ENCODE measurements around the gene YDJC. TPM values are rescaled to one million over a fixed set of nuclear protein-coding genes. Genes with fewer than 3 reads are reported as not detected.

The YDJC gene
- total RNA-seq, 1 experiment from 2014 or later: 57.9 TPM

DNA sequence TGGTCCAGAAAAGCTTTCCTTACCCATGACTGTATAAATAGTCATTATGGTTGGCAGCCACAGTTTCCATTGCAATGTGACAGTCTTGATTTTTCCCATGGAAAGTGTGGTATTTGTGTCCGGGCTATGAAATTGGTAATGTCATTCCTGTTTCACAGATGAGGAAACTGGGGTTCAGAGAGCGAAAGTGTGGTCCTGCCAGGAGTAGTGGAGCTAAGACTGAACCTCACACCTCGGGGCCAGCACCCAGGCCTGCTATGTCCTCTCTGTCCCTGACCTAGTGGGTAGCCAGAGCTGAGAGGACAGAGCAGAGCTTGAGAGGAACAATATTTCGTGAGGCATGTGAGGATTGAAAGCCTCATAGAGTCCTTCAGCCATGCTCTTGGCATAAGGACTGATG lies 1.2 kb upstream of the YDJC start:
- H3K27ac Mint-ChIP-seq (ENCODE audit: unreplicated experiment): peak overlapping the region; percentile 71
- no peaks in the 10 kb centered on the region for H3K27me3 Mint-ChIP-seq (ENCODE audit: unreplicated experiment)
- peaks cover 44% of the 10 kb centered on the region for H3K36me3 Mint-ChIP-seq (ENCODE audit: insufficient read depth, unreplicated experiment)
- no peaks in the 10 kb centered on the region for H3K9me3 Mint-ChIP-seq (ENCODE audit: low read depth, unreplicated experiment)
- H3K4me3 Mint-ChIP-seq (ENCODE audit: low read depth, unreplicated experiment): no peak overlapping the region
- no peak for DNase-seq
- peaks cover 11% of the 10 kb centered on the region for H3K4me1 Mint-ChIP-seq (ENCODE audit: low read depth, unreplicated experiment)
- TF ChIP-seq, protein P1, sequence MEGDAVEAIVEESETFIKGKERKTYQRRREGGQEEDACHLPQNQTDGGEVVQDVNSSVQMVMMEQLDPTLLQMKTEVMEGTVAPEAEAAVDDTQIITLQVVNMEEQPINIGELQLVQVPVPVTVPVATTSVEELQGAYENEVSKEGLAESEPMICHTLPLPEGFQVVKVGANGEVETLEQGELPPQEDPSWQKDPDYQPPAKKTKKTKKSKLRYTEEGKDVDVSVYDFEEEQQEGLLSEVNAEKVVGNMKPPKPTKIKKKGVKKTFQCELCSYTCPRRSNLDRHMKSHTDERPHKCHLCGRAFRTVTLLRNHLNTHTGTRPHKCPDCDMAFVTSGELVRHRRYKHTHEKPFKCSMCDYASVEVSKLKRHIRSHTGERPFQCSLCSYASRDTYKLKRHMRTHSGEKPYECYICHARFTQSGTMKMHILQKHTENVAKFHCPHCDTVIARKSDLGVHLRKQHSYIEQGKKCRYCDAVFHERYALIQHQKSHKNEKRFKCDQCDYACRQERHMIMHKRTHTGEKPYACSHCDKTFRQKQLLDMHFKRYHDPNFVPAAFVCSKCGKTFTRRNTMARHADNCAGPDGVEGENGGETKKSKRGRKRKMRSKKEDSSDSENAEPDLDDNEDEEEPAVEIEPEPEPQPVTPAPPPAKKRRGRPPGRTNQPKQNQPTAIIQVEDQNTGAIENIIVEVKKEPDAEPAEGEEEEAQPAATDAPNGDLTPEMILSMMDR (IDR thresholded peaks at IDR 0.05; ENCODE audit: unreplicated experiment): no peak
- no TSS peak for BruUV-seq (replicated peaks)
- CTCF ChIA-PET: interaction anchor here (0.6 to 1.4 kb wide), 4 partner anchors 10 to 538 kb away, joined by 3 to 14 read pairs (median 4); partner anchors contain the start of gene SDF2L1
- intact Hi-C loops (cut with micrococcal nuclease; ENCODE audit: unreplicated experiment): no loop called here

DNA sequence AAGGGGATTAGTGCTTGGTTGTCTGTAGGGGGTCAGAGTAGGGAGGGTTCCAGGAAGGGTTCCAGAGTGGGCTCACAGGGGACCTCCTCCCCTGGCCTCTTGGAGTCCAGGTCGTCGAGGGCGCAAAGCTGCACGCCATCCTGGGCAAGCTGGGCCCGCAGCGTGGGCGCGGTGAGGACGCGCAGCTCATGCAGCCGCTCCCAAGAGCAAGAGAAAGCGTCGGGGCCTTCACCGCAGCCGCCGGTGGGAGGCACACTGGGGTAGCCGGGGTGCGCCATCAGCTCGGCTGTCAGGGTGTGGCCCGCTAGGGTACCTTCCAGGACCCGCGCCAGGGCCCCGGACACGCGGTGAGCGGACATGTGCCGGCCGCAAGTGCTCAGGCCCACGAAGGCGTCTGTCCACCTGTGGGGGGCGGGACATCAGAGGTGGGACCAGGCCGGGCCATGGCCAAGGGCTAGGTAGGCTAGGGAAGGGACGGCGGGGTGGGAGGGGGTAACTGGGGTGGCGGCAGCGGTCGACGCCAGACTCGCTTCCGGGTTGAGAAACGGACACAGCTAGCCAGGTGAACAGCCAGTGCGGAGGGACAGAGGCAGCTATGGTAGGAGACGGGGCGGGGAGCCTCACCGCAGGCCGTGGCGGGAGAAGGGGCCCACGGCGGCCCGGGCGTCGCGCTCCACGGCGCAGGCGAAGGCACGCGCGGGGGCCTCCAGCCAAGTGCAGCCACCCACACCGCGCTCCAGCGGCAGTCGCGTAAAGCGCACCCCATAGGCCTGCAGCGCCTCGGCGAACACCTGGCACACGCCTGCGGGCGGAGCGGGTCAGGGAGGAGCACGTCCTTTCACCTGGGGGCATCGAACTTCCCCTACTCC lies 1.2 kb downstream of the YDJC start:
- Mint-ChIP-seq H3K27me3 (ENCODE audit: unreplicated experiment) (no peaks in the 10 kb centered on the region), H3K36me3 (ENCODE audit: insufficient read depth, unreplicated experiment) (peaks cover 65% of the 10 kb centered on the region), H3K9me3 (ENCODE audit: low read depth, unreplicated experiment) (no peaks in the 10 kb centered on the region), H3K27ac (ENCODE audit: unreplicated experiment) (peak overlapping the region; percentile 71), H3K4me3 (ENCODE audit: low read depth, unreplicated experiment) (peak overlapping the region; percentile 84), H3K4me1 (ENCODE audit: low read depth, unreplicated experiment) (peaks cover 24% of the 10 kb centered on the region)
- BruUV-seq (replicated peaks): no TSS peak
- intact Hi-C loops (cut with micrococcal nuclease; ENCODE audit: unreplicated experiment): no loop called here
- CTCF ChIA-PET: interaction anchor here (0.5 to 2.8 kb wide), 7 partner anchors 14 to 60 kb away, joined by 3 to 42 read pairs (median 3); partner anchors contain the start of gene SDF2L1
- TF ChIP-seq, protein P1 (IDR thresholded peaks at IDR 0.05; ENCODE audit: unreplicated experiment): no peak
- no peak for DNase-seq

DNA sequence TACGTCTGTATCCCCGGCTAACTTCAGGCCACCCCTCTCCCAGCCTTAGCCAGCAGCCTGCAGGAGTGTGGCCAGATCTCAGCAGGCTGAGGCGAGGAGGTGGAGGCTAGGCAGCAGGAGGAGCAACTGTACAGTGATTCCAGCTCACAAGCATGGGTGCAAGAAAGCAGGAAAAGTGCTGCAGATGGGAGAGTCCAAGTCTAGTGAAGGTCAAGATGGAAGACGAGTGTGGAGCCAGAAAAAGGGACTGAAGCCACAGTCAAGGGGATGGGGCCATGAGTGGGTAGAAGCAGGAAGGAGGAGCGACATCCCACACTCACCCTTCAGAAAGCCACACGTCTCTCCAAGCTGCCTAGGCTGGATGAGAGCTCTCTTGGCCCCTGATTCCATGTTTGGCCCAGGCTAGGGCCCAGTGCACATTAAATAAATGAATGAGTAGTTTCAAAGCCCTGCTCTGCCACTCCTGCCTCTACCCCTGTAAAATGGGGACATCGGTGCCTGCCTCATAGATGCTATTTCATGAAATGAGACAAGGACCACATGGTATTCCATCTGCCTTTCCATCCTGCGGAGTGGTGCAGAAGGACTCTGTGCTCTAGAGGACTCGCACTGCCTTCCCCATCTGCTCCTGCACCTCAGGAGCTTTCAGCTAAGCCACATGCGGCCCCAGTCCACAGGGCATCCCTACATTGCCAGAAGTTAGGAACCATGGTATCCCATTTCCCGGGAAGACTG lies 2.9 kb downstream of the YDJC start:
- H3K4me1 Mint-ChIP-seq (ENCODE audit: low read depth, unreplicated experiment): peaks cover 24% of the 10 kb centered on the region
- CTCF ChIA-PET: no interaction called here
- H3K27ac Mint-ChIP-seq (ENCODE audit: unreplicated experiment): no peak overlapping the region
- peaks cover 81% of the 10 kb centered on the region for H3K36me3 Mint-ChIP-seq (ENCODE audit: insufficient read depth, unreplicated experiment)
- H3K4me3 Mint-ChIP-seq (ENCODE audit: low read depth, unreplicated experiment): peak overlapping the region; percentile 84
- TF ChIP-seq, protein P1 (IDR thresholded peaks at IDR 0.05; ENCODE audit: unreplicated experiment): no peak
- no peaks in the 10 kb centered on the region for H3K27me3 Mint-ChIP-seq (ENCODE audit: unreplicated experiment)
- no TSS peak for BruUV-seq (replicated peaks)
- intact Hi-C loops (cut with micrococcal nuclease; ENCODE audit: unreplicated experiment): no loop called here
- no peaks in the 10 kb centered on the region for H3K9me3 Mint-ChIP-seq (ENCODE audit: low read depth, unreplicated experiment)
- DNase-seq: no peak

DNA sequence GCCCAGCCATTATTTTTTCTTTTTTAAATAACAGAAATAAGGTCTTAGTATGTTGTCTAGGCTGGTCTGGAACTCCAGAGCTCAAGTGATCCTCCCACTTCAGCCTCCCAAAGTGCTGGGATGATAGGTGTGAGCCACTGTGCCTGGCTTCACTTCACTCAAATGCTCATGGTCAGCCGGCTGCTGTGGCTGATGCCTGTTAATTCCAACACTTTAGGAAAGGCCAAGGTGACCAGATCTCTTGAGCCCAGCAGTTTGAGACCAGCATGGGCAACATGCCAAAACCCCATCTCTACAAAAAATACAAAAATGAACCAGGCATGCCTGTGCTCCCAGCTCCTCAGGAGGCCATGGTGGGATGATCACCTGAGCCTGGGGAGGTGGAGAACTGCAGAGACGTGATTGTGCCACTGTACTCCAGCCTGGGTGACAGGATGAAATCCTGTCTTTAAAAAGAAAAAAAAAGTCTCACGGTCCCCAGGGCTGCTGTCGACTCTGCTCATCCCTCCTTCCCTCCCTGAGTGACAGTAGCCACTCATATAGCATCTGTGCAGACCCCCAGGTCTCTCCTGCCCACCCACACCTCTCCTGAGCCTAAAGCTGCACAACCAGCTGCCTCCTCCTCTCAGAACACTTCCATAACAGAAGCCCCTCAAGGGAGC lies 3.6 kb downstream of the YDJC start:
- Mint-ChIP-seq H3K27ac (ENCODE audit: unreplicated experiment) (no peak overlapping the region), H3K4me3 (ENCODE audit: low read depth, unreplicated experiment) (no peak overlapping the region), H3K4me1 (ENCODE audit: low read depth, unreplicated experiment) (peaks cover 24% of the 10 kb centered on the region), H3K36me3 (ENCODE audit: insufficient read depth, unreplicated experiment) (peaks cover 87% of the 10 kb centered on the region), H3K9me3 (ENCODE audit: low read depth, unreplicated experiment) (no peaks in the 10 kb centered on the region), H3K27me3 (ENCODE audit: unreplicated experiment) (no peaks in the 10 kb centered on the region)
- CTCF ChIA-PET: no interaction called here
- DNase-seq: no peak
- TF ChIP-seq, protein P1 (IDR thresholded peaks at IDR 0.05; ENCODE audit: unreplicated experiment): no peak
- no TSS peak for BruUV-seq (replicated peaks)
- intact Hi-C loops (cut with micrococcal nuclease; ENCODE audit: unreplicated experiment): no loop called here

All from Calu3 (cell line).